ENCODE measurements around the gene NEURL3.
A peak's percentile ranks its signal among the peaks of the same experiment; 100 is the strongest.

The NEURL3 gene

GRCh38 chr2:96485751-96486651, 19.2 kb downstream of the NEURL3 start:
- Histone ChIP-seq H3K27ac (ENCODE audit: low read depth, low read length) (peak overlapping the region; percentile 74), H3K4me3 (ENCODE audit: low read depth in 1 of 2, low read length in 2 of 2) (peak overlapping the region; percentile 82 to 90), H3K9ac (ENCODE audit: low read depth in 1 of 2, low read length in 2 of 2) (peak overlapping the region; percentile 81 to 94), H3K27me3 (ENCODE audit: control insufficient read depth in 1 of 2, insufficient read depth in 2 of 2, low read length in 2 of 2) (no peaks in the 10 kb centered on the region), H3K9me3 (ENCODE audit: control insufficient read depth in 1 of 2, low read length in 2 of 2) (no peaks in the 10 kb centered on the region), H3K4me1 (ENCODE audit: control insufficient read depth in 1 of 2, insufficient read depth in 2 of 2, low read length in 2 of 2) (peaks cover 7 to 17% of the 10 kb centered on the region in 2 donors), H3K36me3 (ENCODE audit: control insufficient read depth in 1 of 2, insufficient read depth in 2 of 2, low read length in 2 of 2) (no peaks in the 10 kb centered on the region)

- Histone ChIP-seq H3K27ac (ENCODE audit: low read depth, low read length) (peak overlapping the region; percentile 74), H3K9me3 (ENCODE audit: control insufficient read depth in 1 of 2, low read length in 2 of 2) (no peaks in the 10 kb centered on the region), H3K36me3 (ENCODE audit: control insufficient read depth in 1 of 2, insufficient read depth in 2 of 2, low read length in 2 of 2) (no peaks in the 10 kb centered on the region), H3K4me3 (ENCODE audit: low read depth in 1 of 2, low read length in 2 of 2) (peak overlapping the region; percentile 82 to 90), H3K4me1 (ENCODE audit: control insufficient read depth in 1 of 2, insufficient read depth in 2 of 2, low read length in 2 of 2) (peaks cover 7 to 17% of the 10 kb centered on the region in 2 donors), H3K27me3 (ENCODE audit: control insufficient read depth in 1 of 2, insufficient read depth in 2 of 2, low read length in 2 of 2) (no peaks in the 10 kb centered on the region), H3K9ac (ENCODE audit: low read depth in 1 of 2, low read length in 2 of 2) (peak overlapping the region in 1 of 2 donors; percentile 81)
These were observed 19.8 kb downstream of the NEURL3 start for GRCh38 chr2:96485350-96485749.

GRCh38 chr2:96484091-96484490, 21.1 kb downstream of the NEURL3 start:
- Histone ChIP-seq H3K27me3 (ENCODE audit: control insufficient read depth in 1 of 2, insufficient read depth in 2 of 2, low read length in 2 of 2) (no peaks in the 10 kb centered on the region), H3K36me3 (ENCODE audit: control insufficient read depth in 1 of 2, insufficient read depth in 2 of 2, low read length in 2 of 2) (no peaks in the 10 kb centered on the region), H3K4me1 (ENCODE audit: control insufficient read depth in 1 of 2, insufficient read depth in 2 of 2, low read length in 2 of 2) (peaks cover 7 to 17% of the 10 kb centered on the region in 2 donors), H3K9ac (ENCODE audit: low read depth in 1 of 2, low read length in 2 of 2) (no peak overlapping the region), H3K27ac (ENCODE audit: low read depth, low read length) (no peak overlapping the region), H3K9me3 (ENCODE audit: control insufficient read depth in 1 of 2, low read length in 2 of 2) (no peaks in the 10 kb centered on the region), H3K4me3 (ENCODE audit: low read depth in 1 of 2, low read length in 2 of 2) (no peak overlapping the region)

- no peak overlapping the region for H3K9ac ChIP-seq (ENCODE audit: low read depth in 1 of 2, low read length in 2 of 2)
- H3K27me3 ChIP-seq (ENCODE audit: control insufficient read depth in 1 of 2, insufficient read depth in 2 of 2, low read length in 2 of 2) = peaks cover 0 to 10% of the 10 kb centered on the region in 2 donors
- no peaks in the 10 kb centered on the region for H3K4me1 ChIP-seq (ENCODE audit: control insufficient read depth in 1 of 2, insufficient read depth in 2 of 2, low read length in 2 of 2)
- H3K9me3 ChIP-seq (ENCODE audit: control insufficient read depth in 1 of 2, low read length in 2 of 2) = no peaks in the 10 kb centered on the region
- H3K27ac ChIP-seq (ENCODE audit: low read depth, low read length) = no peak overlapping the region
- H3K36me3 ChIP-seq (ENCODE audit: control insufficient read depth in 1 of 2, insufficient read depth in 2 of 2, low read length in 2 of 2) = no peaks in the 10 kb centered on the region
- H3K4me3 ChIP-seq (ENCODE audit: low read depth in 1 of 2, low read length in 2 of 2) = no peak overlapping the region
These were observed 27.7 kb downstream of the NEURL3 start for GRCh38 chr2:96477458-96477857.

- Histone ChIP-seq H3K9me3 (ENCODE audit: control insufficient read depth in 1 of 2, low read length in 2 of 2) (no peaks in the 10 kb centered on the region), H3K4me3 (ENCODE audit: low read depth in 1 of 2, low read length in 2 of 2) (no peak overlapping the region), H3K36me3 (ENCODE audit: control insufficient read depth in 1 of 2, insufficient read depth in 2 of 2, low read length in 2 of 2) (no peaks in the 10 kb centered on the region), H3K27me3 (ENCODE audit: control insufficient read depth in 1 of 2, insufficient read depth in 2 of 2, low read length in 2 of 2) (no peaks in the 10 kb centered on the region), H3K27ac (ENCODE audit: low read depth, low read length) (no peak overlapping the region), H3K4me1 (ENCODE audit: control insufficient read depth in 1 of 2, insufficient read depth in 2 of 2, low read length in 2 of 2) (peaks cover 5 to 8% of the 10 kb centered on the region in 2 donors), H3K9ac (ENCODE audit: low read depth in 1 of 2, low read length in 2 of 2) (no peak overlapping the region)
These were observed 33.4 kb downstream of the NEURL3 start for GRCh38 chr2:96471772-96472171.

GRCh38 chr2:96470636-96471035, 34.5 kb downstream of the NEURL3 start:
- H3K4me3 ChIP-seq (ENCODE audit: low read depth in 1 of 2, low read length in 2 of 2) = peak overlapping the region; percentile 36 to 54
- no peak overlapping the region for H3K27ac ChIP-seq (ENCODE audit: low read depth, low read length)

GRCh38 chr2:96470109-96470508, 35.0 kb downstream of the NEURL3 start:
- Histone ChIP-seq H3K9me3 (ENCODE audit: control insufficient read depth in 1 of 2, low read length in 2 of 2) (no peaks in the 10 kb centered on the region), H3K4me3 (ENCODE audit: low read depth in 1 of 2, low read length in 2 of 2) (peak overlapping the region; percentile 36 to 54), H3K4me1 (ENCODE audit: control insufficient read depth in 1 of 2, insufficient read depth in 2 of 2, low read length in 2 of 2) (peaks cover 5 to 8% of the 10 kb centered on the region in 2 donors), H3K27me3 (ENCODE audit: control insufficient read depth in 1 of 2, insufficient read depth in 2 of 2, low read length in 2 of 2) (no peaks in the 10 kb centered on the region), H3K36me3 (ENCODE audit: control insufficient read depth in 1 of 2, insufficient read depth in 2 of 2, low read length in 2 of 2) (no peaks in the 10 kb centered on the region), H3K9ac (ENCODE audit: low read depth in 1 of 2, low read length in 2 of 2) (no peak overlapping the region), H3K27ac (ENCODE audit: low read depth, low read length) (no peak overlapping the region)

More at GRCh38 chr2:96470636-96471035, 34.5 kb downstream of the NEURL3 start:
- H3K4me1 ChIP-seq (ENCODE audit: control insufficient read depth in 1 of 2, insufficient read depth in 2 of 2, low read length in 2 of 2) = peaks cover 5 to 8% of the 10 kb centered on the region in 2 donors
- no peaks in the 10 kb centered on the region for H3K27me3 ChIP-seq (ENCODE audit: control insufficient read depth in 1 of 2, insufficient read depth in 2 of 2, low read length in 2 of 2)
- H3K9ac ChIP-seq (ENCODE audit: low read depth in 1 of 2, low read length in 2 of 2) = no peak overlapping the region
- no peaks in the 10 kb centered on the region for H3K36me3 ChIP-seq (ENCODE audit: control insufficient read depth in 1 of 2, insufficient read depth in 2 of 2, low read length in 2 of 2)
- no peaks in the 10 kb centered on the region for H3K9me3 ChIP-seq (ENCODE audit: control insufficient read depth in 1 of 2, low read length in 2 of 2)

- Histone ChIP-seq H3K27me3 (ENCODE audit: control insufficient read depth in 1 of 2, insufficient read depth in 2 of 2, low read length in 2 of 2) (no peaks in the 10 kb centered on the region), H3K4me1 (ENCODE audit: control insufficient read depth in 1 of 2, insufficient read depth in 2 of 2, low read length in 2 of 2) (peaks cover 5 to 8% of the 10 kb centered on the region in 2 donors), H3K4me3 (ENCODE audit: low read depth in 1 of 2, low read length in 2 of 2) (no peak overlapping the region), H3K27ac (ENCODE audit: low read depth, low read length) (no peak overlapping the region), H3K9ac (ENCODE audit: low read depth in 1 of 2, low read length in 2 of 2) (no peak overlapping the region), H3K9me3 (ENCODE audit: control insufficient read depth in 1 of 2, low read length in 2 of 2) (no peaks in the 10 kb centered on the region), H3K36me3 (ENCODE audit: control insufficient read depth in 1 of 2, insufficient read depth in 2 of 2, low read length in 2 of 2) (no peaks in the 10 kb centered on the region)
These were observed 36.3 kb downstream of the NEURL3 start for GRCh38 chr2:96468904-96469303.

GRCh38 chr2:96464651-96465050, 40.5 kb downstream of the NEURL3 start:
- Histone ChIP-seq H3K4me1 (ENCODE audit: control insufficient read depth in 1 of 2, insufficient read depth in 2 of 2, low read length in 2 of 2) (no peaks in the 10 kb centered on the region), H3K27ac (ENCODE audit: low read depth, low read length) (no peak overlapping the region), H3K9me3 (ENCODE audit: control insufficient read depth in 1 of 2, low read length in 2 of 2) (no peaks in the 10 kb centered on the region), H3K27me3 (ENCODE audit: control insufficient read depth in 1 of 2, insufficient read depth in 2 of 2, low read length in 2 of 2) (no peaks in the 10 kb centered on the region), H3K36me3 (ENCODE audit: control insufficient read depth in 1 of 2, insufficient read depth in 2 of 2, low read length in 2 of 2) (no peaks in the 10 kb centered on the region), H3K4me3 (ENCODE audit: low read depth in 1 of 2, low read length in 2 of 2) (no peak overlapping the region), H3K9ac (ENCODE audit: low read depth in 1 of 2, low read length in 2 of 2) (no peak overlapping the region)

GRCh38 chr2:96464061-96464460, 41.1 kb downstream of the NEURL3 start:
- H3K36me3 ChIP-seq (ENCODE audit: control insufficient read depth in 1 of 2, insufficient read depth in 2 of 2, low read length in 2 of 2) = no peaks in the 10 kb centered on the region
- H3K9ac ChIP-seq (ENCODE audit: low read depth in 1 of 2, low read length in 2 of 2) = no peak overlapping the region
- no peaks in the 10 kb centered on the region for H3K9me3 ChIP-seq (ENCODE audit: control insufficient read depth in 1 of 2, low read length in 2 of 2)
- H3K27ac ChIP-seq (ENCODE audit: low read depth, low read length) = no peak overlapping the region
- H3K4me3 ChIP-seq (ENCODE audit: low read depth in 1 of 2, low read length in 2 of 2) = no peak overlapping the region
- no peaks in the 10 kb centered on the region for H3K4me1 ChIP-seq (ENCODE audit: control insufficient read depth in 1 of 2, insufficient read depth in 2 of 2, low read length in 2 of 2)
- no peaks in the 10 kb centered on the region for H3K27me3 ChIP-seq (ENCODE audit: control insufficient read depth in 1 of 2, insufficient read depth in 2 of 2, low read length in 2 of 2)

Measured in duodenal mucosa (tissue), 2 donors.